WTC11 (cell line): ENCODE measurements around the gene TEX9.

Experiments used
- ETV6 ChIP-seq: sonication (generic); formaldehyde crosslinking; IDR thresholded peaks from 2 replicates; pipeline ENCODE4 v1.8.1; 2022; ENCODE audit warnings: mild to moderate bottlenecking, missing genetic modification reagents
- NFYB ChIP-seq: sonication (generic); formaldehyde crosslinking; conservative IDR thresholded peaks from 2 replicates; pipeline ENCODE4 v1.8.0; 2022; ENCODE audit warnings: low read depth, missing genetic modification reagents
- RELA ChIP-seq: sonication (generic); formaldehyde crosslinking; IDR thresholded peaks from 2 replicates; pipeline ENCODE4 v1.8.1; 2022; ENCODE audit warnings: missing genetic modification reagents, mild to moderate bottlenecking, borderline replicate concordance
- SMAD4 ChIP-seq: sonication (generic); formaldehyde crosslinking; IDR thresholded peaks from 2 replicates; pipeline ENCODE4 v1.8.0; 2022; ENCODE audit warnings: mild to moderate bottlenecking, missing genetic modification reagents
- TEAD1 ChIP-seq: sonication (generic); formaldehyde crosslinking; IDR thresholded peaks from 2 replicates; pipeline ENCODE4 v1.8.0; 2022; ENCODE audit warnings: mild to moderate bottlenecking, missing genetic modification reagents
- TEAD4 ChIP-seq: sonication (generic); formaldehyde crosslinking; IDR thresholded peaks from 2 replicates; pipeline ENCODE4 v1.8.0; 2022; ENCODE audit warnings: mild to moderate bottlenecking, missing genetic modification reagents
- ZNF317 ChIP-seq: sonication (generic); formaldehyde crosslinking; IDR thresholded peaks from 2 replicates; pipeline ENCODE4 v1.8.1; 2023; ENCODE audit warnings: low read depth, mild to moderate bottlenecking, moderate library complexity, missing genetic modification reagents, borderline replicate concordance
- ZNF416 ChIP-seq: fragments of 250-450 bp; sonication (Bioruptor Pico); IDR thresholded peaks from 2 replicates; pipeline ENCODE4 v1.9.0; 2021; ENCODE audit warnings: mild to moderate bottlenecking, inconsistent platforms
- TF ChIP-seq, protein P1 (sequence below): sonication (generic); formaldehyde crosslinking; IDR thresholded peaks from 2 replicates; pipeline ENCODE4 v1.8.0; 2022; ENCODE audit warnings: mild to moderate bottlenecking, missing genetic modification reagents
- TF ChIP-seq, protein P2 (sequence below): fragments of 200-600 bp; IDR thresholded peaks from 2 replicates; pipeline ENCODE4 v1.8.0; 2022; ENCODE audit warnings: antibody characterized with exemption
- TF ChIP-seq, protein P3 (sequence below): sonication (generic); formaldehyde crosslinking; IDR thresholded peaks from 2 replicates; pipeline ENCODE4 v1.8.0; 2023; ENCODE audit warnings: missing genetic modification reagents, mild to moderate bottlenecking, borderline replicate concordance
- TF ChIP-seq, protein P4 (sequence below): sonication (generic); formaldehyde crosslinking; conservative IDR thresholded peaks from 2 replicates; pipeline ENCODE4 v1.8.1; 2022; ENCODE audit warnings: mild to moderate bottlenecking, missing genetic modification reagents
- TF ChIP-seq, protein P5 (sequence below): sonication (generic); formaldehyde crosslinking; IDR thresholded peaks from 2 replicates; pipeline ENCODE4 v1.8.1; 2023; ENCODE audit warnings: mild to moderate bottlenecking, missing genetic modification reagents, moderate library complexity

DNA sequence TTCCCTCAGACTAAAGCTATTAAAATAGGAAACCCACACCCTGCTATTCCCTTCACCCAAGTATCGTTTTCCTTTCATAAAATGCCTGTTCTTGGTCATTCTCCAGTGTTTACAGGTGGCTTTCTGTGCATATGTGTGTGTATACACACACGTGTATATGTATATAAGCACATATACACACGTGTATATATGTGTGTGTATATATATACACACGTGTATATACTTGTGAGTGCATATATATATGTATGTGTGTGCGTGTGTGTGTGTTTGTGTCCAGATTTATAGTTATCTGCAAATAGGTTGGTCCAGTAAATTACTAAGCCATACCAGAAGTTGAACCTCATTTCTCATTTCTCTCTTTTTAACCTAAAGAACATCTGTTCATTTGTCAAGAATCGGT is 15.7 kb upstream of the TEX9 start:
- TF ChIP-seq, protein P1, sequence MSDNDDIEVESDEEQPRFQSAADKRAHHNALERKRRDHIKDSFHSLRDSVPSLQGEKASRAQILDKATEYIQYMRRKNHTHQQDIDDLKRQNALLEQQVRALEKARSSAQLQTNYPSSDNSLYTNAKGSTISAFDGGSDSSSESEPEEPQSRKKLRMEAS (CRISPR knock-in tag) = no peak
- TF ChIP-seq, protein P2, sequence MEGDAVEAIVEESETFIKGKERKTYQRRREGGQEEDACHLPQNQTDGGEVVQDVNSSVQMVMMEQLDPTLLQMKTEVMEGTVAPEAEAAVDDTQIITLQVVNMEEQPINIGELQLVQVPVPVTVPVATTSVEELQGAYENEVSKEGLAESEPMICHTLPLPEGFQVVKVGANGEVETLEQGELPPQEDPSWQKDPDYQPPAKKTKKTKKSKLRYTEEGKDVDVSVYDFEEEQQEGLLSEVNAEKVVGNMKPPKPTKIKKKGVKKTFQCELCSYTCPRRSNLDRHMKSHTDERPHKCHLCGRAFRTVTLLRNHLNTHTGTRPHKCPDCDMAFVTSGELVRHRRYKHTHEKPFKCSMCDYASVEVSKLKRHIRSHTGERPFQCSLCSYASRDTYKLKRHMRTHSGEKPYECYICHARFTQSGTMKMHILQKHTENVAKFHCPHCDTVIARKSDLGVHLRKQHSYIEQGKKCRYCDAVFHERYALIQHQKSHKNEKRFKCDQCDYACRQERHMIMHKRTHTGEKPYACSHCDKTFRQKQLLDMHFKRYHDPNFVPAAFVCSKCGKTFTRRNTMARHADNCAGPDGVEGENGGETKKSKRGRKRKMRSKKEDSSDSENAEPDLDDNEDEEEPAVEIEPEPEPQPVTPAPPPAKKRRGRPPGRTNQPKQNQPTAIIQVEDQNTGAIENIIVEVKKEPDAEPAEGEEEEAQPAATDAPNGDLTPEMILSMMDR = no peak
- TF ChIP-seq, protein P3, sequence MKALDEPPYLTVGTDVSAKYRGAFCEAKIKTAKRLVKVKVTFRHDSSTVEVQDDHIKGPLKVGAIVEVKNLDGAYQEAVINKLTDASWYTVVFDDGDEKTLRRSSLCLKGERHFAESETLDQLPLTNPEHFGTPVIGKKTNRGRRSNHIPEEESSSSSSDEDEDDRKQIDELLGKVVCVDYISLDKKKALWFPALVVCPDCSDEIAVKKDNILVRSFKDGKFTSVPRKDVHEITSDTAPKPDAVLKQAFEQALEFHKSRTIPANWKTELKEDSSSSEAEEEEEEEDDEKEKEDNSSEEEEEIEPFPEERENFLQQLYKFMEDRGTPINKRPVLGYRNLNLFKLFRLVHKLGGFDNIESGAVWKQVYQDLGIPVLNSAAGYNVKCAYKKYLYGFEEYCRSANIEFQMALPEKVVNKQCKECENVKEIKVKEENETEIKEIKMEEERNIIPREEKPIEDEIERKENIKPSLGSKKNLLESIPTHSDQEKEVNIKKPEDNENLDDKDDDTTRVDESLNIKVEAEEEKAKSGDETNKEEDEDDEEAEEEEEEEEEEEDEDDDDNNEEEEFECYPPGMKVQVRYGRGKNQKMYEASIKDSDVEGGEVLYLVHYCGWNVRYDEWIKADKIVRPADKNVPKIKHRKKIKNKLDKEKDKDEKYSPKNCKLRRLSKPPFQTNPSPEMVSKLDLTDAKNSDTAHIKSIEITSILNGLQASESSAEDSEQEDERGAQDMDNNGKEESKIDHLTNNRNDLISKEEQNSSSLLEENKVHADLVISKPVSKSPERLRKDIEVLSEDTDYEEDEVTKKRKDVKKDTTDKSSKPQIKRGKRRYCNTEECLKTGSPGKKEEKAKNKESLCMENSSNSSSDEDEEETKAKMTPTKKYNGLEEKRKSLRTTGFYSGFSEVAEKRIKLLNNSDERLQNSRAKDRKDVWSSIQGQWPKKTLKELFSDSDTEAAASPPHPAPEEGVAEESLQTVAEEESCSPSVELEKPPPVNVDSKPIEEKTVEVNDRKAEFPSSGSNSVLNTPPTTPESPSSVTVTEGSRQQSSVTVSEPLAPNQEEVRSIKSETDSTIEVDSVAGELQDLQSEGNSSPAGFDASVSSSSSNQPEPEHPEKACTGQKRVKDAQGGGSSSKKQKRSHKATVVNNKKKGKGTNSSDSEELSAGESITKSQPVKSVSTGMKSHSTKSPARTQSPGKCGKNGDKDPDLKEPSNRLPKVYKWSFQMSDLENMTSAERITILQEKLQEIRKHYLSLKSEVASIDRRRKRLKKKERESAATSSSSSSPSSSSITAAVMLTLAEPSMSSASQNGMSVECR (CRISPR knock-in tag) = no peak
- TF ChIP-seq, protein P4, sequence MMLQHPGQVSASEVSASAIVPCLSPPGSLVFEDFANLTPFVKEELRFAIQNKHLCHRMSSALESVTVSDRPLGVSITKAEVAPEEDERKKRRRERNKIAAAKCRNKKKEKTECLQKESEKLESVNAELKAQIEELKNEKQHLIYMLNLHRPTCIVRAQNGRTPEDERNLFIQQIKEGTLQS = no peak
- TF ChIP-seq SMAD4 (CRISPR knock-in tag) (no peak), NFYB (CRISPR knock-in tag) (no peak), TEAD4 (CRISPR knock-in tag) (no peak), ZNF416 (CRISPR knock-in tag) (no peak), TEAD1 (CRISPR knock-in tag) (no peak), ETV6 (CRISPR knock-in tag) (no peak), RELA (CRISPR knock-in tag) (no peak), ZNF317 (CRISPR knock-in tag) (no peak)
- TF ChIP-seq, protein P5, sequence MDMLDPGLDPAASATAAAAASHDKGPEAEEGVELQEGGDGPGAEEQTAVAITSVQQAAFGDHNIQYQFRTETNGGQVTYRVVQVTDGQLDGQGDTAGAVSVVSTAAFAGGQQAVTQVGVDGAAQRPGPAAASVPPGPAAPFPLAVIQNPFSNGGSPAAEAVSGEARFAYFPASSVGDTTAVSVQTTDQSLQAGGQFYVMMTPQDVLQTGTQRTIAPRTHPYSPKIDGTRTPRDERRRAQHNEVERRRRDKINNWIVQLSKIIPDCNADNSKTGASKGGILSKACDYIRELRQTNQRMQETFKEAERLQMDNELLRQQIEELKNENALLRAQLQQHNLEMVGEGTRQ (CRISPR knock-in tag) = no peak
